Erythroblast (primary cell): ENCODE results near the gene TENT5D.
"Not testable (repeated sequence)": the region's sequence is repeated elsewhere in the genome, so short reads cannot be mapped to it uniquely, and the experiment has no call there.

Experiments used
- DNase-seq, 2 experiments: peaks; one replicate each; lab custom pipeline; 2025; lab: John Stamatoyannopoulos, UW
- GATA1 ChIP-seq: IDR thresholded peaks from 2 replicates; pipeline ENCODE4 v1.6.1; 2011; ENCODE audit warnings: low read depth, mild to moderate bottlenecking, control low read depth, low read length, moderate library complexity
- POLR2A ChIP-seq: IDR thresholded peaks from 2 replicates; pipeline ENCODE4 v1.6.1; 2011; ENCODE audit warnings: mild to moderate bottlenecking, low read length

The TENT5D gene

GRCh38 chrX:80420147-80420546, at the start of gene TENT5D:
Gene TENT5D (plus strand): TSS chrX:80420447. CDS start chrX:80442540, 22,093 bp downstream.
- no peak for DNase-seq
- TF ChIP-seq POLR2A (no peak), GATA1 (no peak)

GRCh38 chrX:80385651-80386050, 34.6 kb upstream of the TENT5D start:
- DNase-seq: not testable (repeated sequence)

- TF ChIP-seq GATA1 (no peak), POLR2A (no peak)
- DNase-seq: no peak
Measured at GRCh38 chrX:80388206-80388605, 32.0 kb upstream of the TENT5D start.

GRCh38 chrX:80412042-80412441, 8.2 kb upstream of the TENT5D start:
- TF ChIP-seq POLR2A: no peak
- no peak for TF ChIP-seq GATA1

GRCh38 chrX:80423000-80423399, 2.8 kb downstream of the TENT5D start:
- peak; percentile 1 to 8 for DNase-seq

More at GRCh38 chrX:80412042-80412441, 8.2 kb upstream of the TENT5D start:
- no peak for DNase-seq

GRCh38 chrX:80423744-80424143, 3.5 kb downstream of the TENT5D start:
- TF ChIP-seq GATA1: no peak
- no peak for TF ChIP-seq POLR2A
- peak; percentile 59 to 89 for DNase-seq

More at GRCh38 chrX:80423000-80423399, 2.8 kb downstream of the TENT5D start:
- TF ChIP-seq GATA1 (no peak), POLR2A (no peak)

GRCh38 chrX:80430826-80431504, 10.7 kb downstream of the TENT5D start:
- TF ChIP-seq GATA1 (no peak), POLR2A (no peak)
- peak; percentile 49 to 57 for DNase-seq

- TF ChIP-seq POLR2A (no peak), GATA1 (no peak)
- DNase-seq: peak in 1 of 2 experiments; percentile 57
Measured at GRCh38 chrX:80431505-80431832, 11.2 kb downstream of the TENT5D start.

- TF ChIP-seq GATA1: no peak
- no peak for TF ChIP-seq POLR2A
Measured at GRCh38 chrX:80432441-80432840, 12.2 kb downstream of the TENT5D start.

GRCh38 chrX:80432863-80433262, 12.6 kb downstream of the TENT5D start:
- TF ChIP-seq GATA1 (no peak), POLR2A (no peak)
- DNase-seq: no peak

More at GRCh38 chrX:80432441-80432840, 12.2 kb downstream of the TENT5D start:
- DNase-seq: no peak

GRCh38 chrX:80468166-80468565, 47.9 kb downstream of the TENT5D start:
- DNase-seq: not testable (repeated sequence)

- TF ChIP-seq POLR2A (no peak), GATA1 (no peak)
- no peak for DNase-seq
Measured at GRCh38 chrX:80471582-80471981, 51.3 kb downstream of the TENT5D start.

- TF ChIP-seq POLR2A: no peak
- TF ChIP-seq GATA1: no peak
- no peak for DNase-seq
Measured at GRCh38 chrX:80485543-80485942, 65.3 kb downstream of the TENT5D start.

GRCh38 chrX:80486299-80486698, 66.1 kb downstream of the TENT5D start:
- TF ChIP-seq GATA1 (no peak), POLR2A (no peak)
- DNase-seq: no peak

- peak in 1 of 2 experiments; percentile 0 for DNase-seq
Measured at GRCh38 chrX:80489166-80489565, 68.9 kb downstream of the TENT5D start.

More at GRCh38 chrX:80489166-80489565, 68.9 kb downstream of the TENT5D start:
- TF ChIP-seq GATA1 (no peak), POLR2A (no peak)
